GM21737 (cell line): ENCODE results near the gene RABGAP1L.
"Not testable (repeated sequence)": the region's sequence is repeated elsewhere in the genome, so short reads cannot be mapped to it uniquely, and the experiment has no call there.

Source experiments
- ATAC-seq: cut with Tn5 transposase; IDR thresholded peaks from one replicate; pipeline ENCODE4 v1.9.1; 2021; ENCODE audit warnings: mild to moderate bottlenecking, moderate library complexity; ENCODE audit not compliant: unreplicated experiment

RABGAP1L gene

GRCh38 chr1:174159252-174160108, at the start of gene RABGAP1L:
RABGAP1L (plus strand) TSS chr1:174159520.
- ATAC-seq = peak; percentile 73

- no peak for ATAC-seq
Measured at GRCh38 chr1:174110053-174110452, 49.3 kb upstream of the RABGAP1L start.

GRCh38 chr1:174112489-174113162, 46.7 kb upstream of the RABGAP1L start:
- ATAC-seq = no peak

GRCh38 chr1:174114106-174114505, 45.2 kb upstream of the RABGAP1L start:
- no peak for ATAC-seq

GRCh38 chr1:174114788-174115448, 44.4 kb upstream of the RABGAP1L start:
- peak; percentile 76 for ATAC-seq

- no peak for ATAC-seq
Measured at GRCh38 chr1:174116042-174116441, 43.3 kb upstream of the RABGAP1L start.

- ATAC-seq = no peak
Measured at GRCh38 chr1:174118751-174119150, 40.6 kb upstream of the RABGAP1L start.

GRCh38 chr1:174122318-174122717, 37.0 kb upstream of the RABGAP1L start:
- not testable (repeated sequence) for ATAC-seq

GRCh38 chr1:174123843-174124242, 35.5 kb upstream of the RABGAP1L start:
- no peak for ATAC-seq

- not testable (repeated sequence) for ATAC-seq
Measured at GRCh38 chr1:174127176-174127575, 32.1 kb upstream of the RABGAP1L start.

- ATAC-seq = no peak
Measured at GRCh38 chr1:174131032-174131638, 28.2 kb upstream of the RABGAP1L start.

GRCh38 chr1:174134003-174134659, 25.2 kb upstream of the RABGAP1L start:
- peak; percentile 54 for ATAC-seq

- ATAC-seq = no peak
Measured at GRCh38 chr1:174135211-174135610, 24.1 kb upstream of the RABGAP1L start.

GRCh38 chr1:174136714-174137113, 22.6 kb upstream of the RABGAP1L start:
- ATAC-seq = no peak

GRCh38 chr1:174142836-174143235, 16.5 kb upstream of the RABGAP1L start:
- ATAC-seq = no peak

GRCh38 chr1:174143727-174144396, 15.5 kb upstream of the RABGAP1L start:
- ATAC-seq = not testable (repeated sequence)

- ATAC-seq = not testable (repeated sequence)
Measured at GRCh38 chr1:174144397-174144783, 14.9 kb upstream of the RABGAP1L start.

GRCh38 chr1:174149216-174149615, 10.1 kb upstream of the RABGAP1L start:
- no peak for ATAC-seq

GRCh38 chr1:174150499-174150898, 8.8 kb upstream of the RABGAP1L start:
- no peak for ATAC-seq

GRCh38 chr1:174152427-174152826, 6.9 kb upstream of the RABGAP1L start:
- ATAC-seq = no peak
